HG03060 (cell line): Measurements from ENCODE around the gene RCOR1.

ENCODE experiments used
- ATAC-seq: cut with Tn5 transposase; IDR thresholded peaks from one replicate; pipeline ENCODE4 v1.9.1; 2021; ENCODE audit warnings: low read depth, moderate number of reproducible peaks; ENCODE audit not compliant: unreplicated experiment

The RCOR1 gene

DNA sequence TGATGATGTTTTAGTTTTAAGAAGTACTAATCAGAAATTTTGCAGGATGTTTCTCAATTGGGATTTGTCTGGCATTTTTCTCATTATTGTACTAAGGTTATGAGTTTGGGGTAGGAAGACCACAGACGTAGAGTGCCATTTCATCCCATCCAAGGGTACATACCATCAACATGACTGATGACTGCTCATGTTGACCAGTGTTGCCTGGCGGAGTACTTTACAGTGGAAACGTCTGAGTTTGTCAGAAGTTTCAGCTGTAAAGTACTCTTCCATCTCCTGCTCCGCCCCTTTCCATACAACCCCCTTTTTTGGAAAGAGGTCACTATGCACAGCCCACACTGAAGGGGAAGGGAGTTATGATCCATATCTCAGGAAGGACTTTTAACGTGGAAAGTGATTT lies 74.2 kb downstream of the RCOR1 start:
- no peak for ATAC-seq

DNA sequence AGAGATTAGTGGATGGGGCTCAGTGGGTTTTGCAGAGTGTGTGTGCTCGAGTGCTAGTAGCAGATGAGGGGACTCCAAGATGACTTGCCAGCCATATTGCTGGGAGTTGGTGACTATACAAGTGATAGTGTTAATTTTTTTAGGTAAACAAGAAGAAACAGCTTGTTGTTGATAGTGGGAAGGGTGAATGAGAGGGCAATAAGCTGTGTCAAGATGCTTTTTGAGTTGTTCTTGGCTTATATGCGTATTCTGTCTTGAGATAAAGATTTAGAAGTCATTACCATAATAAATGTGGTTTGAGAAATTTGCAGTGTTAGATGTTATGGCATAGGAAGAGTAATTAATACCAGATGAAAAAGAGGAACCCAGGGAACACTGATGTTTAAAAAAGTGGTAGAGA lies 75.3 kb downstream of the RCOR1 start:
- ATAC-seq, result no peak

DNA sequence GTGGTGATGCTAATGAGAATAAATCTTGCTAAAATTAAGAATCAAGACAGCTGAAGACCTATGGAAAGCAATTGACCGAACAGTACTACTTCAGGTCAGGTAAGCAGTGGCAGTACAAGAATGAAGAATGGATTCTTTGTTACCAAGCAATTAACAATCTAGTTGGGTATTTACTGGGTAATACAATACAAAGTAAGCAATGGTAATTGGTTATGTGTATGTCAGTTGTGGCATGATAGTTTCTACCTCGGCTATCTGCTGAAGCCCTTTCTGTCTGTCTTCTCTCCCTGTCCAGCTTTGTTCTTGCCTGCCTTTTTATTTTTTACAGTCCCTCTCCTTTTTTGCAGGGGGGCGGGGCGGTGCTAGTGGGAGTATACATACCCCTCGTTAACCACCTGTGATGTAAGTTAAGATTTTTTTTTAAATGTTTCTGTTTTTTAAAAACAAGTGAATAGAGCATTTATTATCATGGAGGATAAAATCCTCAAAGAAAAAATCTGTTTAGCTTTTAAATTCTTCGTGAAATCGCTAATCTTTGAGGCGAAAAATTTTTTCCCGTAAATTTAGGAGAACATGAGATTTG lies 75.9 kb downstream of the RCOR1 start:
- ATAC-seq, result no peak

GRCh38 chr14:102671410-102671809 lies 79.0 kb downstream of the RCOR1 start:
- ATAC-seq, result no peak

GRCh38 chr14:102672410-102672960 lies 80.0 kb downstream of the RCOR1 start:
- no peak for ATAC-seq

DNA sequence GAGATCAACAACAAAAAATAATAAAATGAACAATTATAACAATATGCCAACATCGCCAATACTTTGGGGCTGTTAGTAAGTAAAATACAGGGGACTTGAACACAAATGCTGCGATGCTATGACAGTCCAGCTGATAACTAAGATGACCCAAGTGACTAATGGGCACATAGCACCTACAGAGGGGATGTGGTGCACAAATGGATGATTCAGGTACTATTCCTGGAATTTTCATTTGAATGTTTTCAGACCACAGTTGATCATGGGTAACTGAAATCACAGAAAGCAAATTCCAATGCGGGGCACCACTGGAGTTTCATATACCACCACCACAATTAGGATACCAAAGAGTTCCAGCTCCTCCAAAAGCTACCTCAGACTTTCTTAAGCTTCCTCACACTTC lies 82.9 kb downstream of the RCOR1 start:
- no peak for ATAC-seq

GRCh38 chr14:102678394-102678793 lies 85.9 kb downstream of the RCOR1 start:
- no peak for ATAC-seq

DNA sequence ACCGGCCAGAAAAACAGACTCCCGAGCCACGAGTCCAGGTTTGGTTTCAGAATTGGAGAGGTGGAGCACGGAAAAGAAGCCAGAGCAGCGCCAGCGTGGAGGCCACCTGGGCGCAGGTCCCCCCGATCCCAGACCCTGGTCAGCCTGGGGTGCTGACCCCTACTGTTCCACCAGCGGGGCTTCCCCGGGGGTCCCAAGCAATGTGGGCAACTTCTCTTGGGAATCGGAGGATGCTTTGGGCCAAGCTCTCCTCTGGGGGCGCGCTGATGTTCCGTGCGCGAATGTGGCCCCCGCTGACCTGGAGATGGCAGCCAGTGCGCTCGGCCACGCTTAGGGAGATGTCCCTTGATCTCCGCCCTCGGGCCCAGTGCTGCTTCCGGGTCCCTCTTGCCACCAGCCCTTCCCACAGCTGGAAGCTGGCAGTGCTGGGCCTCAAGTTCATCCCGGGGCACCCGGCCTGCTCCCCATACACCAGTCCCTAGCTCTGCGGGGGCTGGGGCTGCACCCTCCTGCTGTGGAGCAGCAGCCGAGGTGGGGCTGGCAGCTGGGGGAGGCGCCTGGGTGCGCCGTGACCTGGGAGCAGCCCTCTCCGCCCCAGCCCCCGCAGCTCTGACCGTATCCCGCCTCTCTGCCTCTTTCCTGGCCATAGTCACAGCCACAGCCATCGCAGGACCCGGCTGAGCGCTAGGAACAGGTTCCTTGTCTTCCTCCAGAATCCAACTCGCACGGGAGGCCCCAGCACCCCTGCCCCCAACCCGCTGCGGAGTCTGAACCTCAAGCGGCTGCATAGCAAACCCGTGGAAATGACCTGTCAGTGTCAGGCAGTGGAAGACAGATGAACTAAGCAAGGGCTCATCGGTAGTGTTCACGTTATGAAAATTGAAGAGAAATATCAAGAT lies 91.2 kb downstream of the RCOR1 start:
- ATAC-seq, result no peak

GRCh38 chr14:102684298-102684663 lies 91.8 kb downstream of the RCOR1 start:
- ATAC-seq, result no peak

- no peak for ATAC-seq
Measured at GRCh38 chr14:102686196-102686801, 93.8 kb downstream of the RCOR1 start.

- ATAC-seq, result no peak
Measured at GRCh38 chr14:102688290-102688689, 95.8 kb downstream of the RCOR1 start.

DNA sequence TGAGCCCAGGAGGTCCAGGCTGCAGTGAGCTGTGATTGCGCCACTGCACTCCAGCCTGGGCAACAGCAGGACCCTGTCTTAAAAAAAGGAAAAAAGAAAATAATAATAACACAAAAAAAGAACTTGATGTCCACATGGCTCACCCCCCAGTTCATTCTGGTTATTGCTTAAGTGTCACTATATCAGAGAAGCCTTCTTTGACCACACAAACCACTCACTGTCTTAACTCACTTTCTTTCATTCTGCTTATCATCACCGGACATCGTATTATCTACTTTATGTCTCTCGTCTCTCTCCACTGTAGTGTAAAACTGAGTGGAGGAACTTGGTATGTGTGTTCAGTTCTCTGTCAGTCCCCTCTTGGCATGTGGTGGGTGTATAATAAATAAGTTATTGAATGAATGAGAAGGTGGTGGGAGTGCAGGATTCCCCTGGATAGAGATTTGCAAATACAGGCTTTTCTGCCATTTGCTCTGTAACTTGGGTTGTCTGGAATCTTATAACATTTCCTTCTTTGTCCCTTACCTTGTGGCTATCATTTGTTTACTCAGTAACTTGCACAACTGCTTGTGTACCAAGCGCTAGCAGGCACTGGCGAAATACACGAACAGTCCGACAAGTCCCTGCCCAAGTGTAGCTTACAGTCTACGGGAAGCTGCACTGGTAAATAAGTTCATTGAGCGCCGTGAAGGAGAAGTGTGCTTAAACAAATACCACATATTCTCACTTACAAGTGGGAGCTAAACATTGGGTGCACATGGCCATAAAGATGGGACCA lies 98.2 kb downstream of the RCOR1 start:
- ATAC-seq, result no peak

DNA sequence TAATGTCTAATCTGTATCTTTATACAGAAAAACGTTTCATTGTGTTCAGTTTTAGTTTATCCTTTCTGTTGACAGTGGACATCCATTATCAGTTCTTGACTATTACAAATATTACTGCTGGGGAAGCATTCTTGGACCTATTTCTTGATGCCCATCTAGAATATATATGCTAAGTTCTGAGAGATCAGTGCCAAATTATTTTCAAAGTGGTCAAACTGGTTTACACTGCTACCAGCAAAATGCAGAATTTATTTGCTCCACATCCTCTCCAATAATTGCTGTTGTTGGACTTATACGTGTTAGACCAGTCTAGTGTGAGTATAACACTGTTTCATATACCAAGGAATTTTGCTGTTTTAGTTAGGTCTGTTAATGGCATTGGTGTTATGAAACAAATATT lies 99.3 kb downstream of the RCOR1 start:
- ATAC-seq, result no peak

- no peak for ATAC-seq
Measured at GRCh38 chr14:102692334-102692733, 99.9 kb downstream of the RCOR1 start.

GRCh38 chr14:102693006-102693755 lies 100.7 kb downstream of the RCOR1 start:
- no peak for ATAC-seq

- no peak for ATAC-seq
Measured at GRCh38 chr14:102694530-102695166, 102.2 kb downstream of the RCOR1 start.

- no peak for ATAC-seq
Measured at GRCh38 chr14:102695167-102695555, 102.7 kb downstream of the RCOR1 start.

DNA sequence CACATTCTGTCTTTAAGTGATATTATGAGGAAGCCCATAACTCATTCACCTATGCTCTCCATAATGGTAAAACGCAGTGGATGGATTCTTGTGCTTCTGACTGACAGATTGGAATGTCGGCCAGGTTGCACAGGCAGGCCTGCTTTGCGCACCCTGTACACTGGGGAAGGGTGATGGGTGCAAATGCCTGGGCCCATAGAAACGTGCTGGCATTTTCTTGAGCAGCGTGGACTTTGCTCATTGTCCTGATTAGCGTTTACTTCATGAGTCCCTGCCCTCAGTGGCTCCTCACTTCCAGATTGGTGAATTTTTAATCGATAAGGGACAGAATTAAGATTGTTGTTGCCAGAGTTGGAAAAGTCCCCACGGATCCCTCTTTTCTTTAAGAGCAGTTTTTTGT lies 103.9 kb downstream of the RCOR1 start:
- no peak for ATAC-seq

- ATAC-seq, result no peak
Measured at GRCh38 chr14:102696856-102697495, 104.5 kb downstream of the RCOR1 start.
